Superior temporal gyrus (tissue), 1 donor: ENCODE results near the gene GAS7.

Source experiments
- DNase-seq: peaks from one replicate; pipeline ENCODE4 v3.0.0-alpha.2; 2016; ENCODE audit errors: extremely low spot score

The GAS7 gene

DNA sequence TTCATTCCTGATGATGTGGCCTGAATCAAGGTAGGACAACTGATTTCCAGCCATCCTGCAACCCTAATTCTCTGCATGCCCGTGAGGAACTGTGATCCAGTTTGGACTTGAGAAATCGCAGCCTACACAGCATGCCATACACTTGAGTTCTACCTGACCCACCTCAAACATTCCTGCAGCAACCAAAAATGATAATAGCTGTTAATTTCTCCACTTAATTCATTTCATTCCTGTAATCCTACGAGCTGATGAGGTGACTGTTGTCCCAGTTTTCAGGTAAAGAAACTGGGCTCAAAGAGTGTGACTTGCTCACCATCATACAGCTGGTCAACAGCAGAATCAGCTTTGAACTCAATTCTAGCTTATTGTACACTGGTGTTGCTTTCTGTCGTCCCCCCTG lies 2.2 kb upstream of the GAS7 start:
- no peak for DNase-seq

DNA sequence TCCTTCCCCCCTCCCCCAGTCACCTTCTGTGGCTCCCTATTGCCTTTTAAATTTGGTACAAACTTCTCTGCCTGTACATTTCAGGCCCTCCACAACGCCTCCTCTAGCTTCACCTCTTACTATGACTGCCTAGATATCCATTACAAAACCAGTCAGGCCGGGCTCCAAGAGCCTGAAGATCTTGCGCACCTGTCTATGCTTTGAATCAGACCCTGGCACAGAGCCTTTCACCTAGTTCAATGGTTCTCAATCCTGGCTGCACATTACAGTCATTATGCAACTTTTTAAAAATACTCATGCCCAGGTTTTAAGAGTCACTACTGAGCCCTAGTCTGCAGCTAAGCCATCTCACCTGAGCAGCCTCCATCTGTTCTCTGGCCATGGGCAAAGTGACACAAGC lies 1.6 kb upstream of the GAS7 start:
- no peak for DNase-seq

DNA sequence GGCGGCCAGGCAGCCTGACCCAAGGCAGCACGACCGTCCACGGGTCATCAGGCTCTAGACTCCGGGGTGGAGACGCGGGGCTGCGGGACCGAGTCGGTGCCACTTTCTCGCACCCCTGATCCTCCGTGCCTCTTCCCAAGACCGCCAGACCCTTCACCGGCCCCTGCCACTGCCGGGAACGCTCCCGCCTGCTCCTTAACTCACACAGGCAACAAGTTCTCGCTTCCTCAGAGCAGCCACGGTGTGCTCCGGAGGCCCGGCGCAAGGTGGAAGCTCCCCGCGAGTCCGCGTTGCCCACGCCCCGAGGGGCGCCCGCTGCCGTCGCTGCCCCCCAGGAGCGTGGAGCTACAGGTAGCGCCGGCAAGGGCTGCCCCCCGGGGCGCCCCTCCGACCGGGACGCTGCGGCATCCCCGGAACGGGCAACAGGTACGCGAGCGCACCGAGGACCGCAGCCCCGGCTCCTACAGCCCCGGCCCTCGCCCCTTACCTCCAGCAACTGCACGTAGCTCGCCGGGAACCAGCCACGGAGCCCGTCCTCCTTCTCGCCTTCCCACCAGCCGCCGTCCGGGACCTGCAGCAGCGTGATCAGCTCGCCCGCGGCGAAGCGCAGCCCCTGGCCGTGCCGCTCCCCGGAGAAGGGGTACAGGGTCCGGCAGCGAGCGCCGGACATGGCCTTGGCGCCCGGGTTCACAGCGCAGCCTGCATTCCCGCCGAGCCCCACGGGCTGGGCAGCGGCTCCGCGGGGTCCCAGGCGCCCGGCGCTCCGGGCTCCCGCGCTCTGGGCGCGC lies 491 bp downstream of the GAS7 start:
- no peak for DNase-seq

DNA sequence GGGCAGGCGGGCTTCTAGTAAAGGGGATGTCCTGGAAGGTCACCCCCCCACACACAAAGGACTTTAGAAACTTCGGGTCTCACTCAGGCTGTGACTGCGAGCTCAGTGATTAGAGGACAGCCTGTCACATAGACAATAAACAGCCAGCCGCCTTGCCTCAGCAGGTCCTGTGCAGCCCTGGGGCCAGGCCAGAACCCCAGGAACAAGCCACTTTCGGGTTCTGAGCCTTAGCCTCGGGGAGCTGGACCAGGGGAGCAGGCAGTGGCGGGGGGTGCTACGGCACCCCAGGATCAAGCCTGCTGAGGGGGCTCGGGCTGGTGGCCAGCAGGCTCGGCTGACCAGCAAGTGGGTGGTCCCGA lies 1.1 kb downstream of the GAS7 start:
- DNase-seq, result no peak

DNA sequence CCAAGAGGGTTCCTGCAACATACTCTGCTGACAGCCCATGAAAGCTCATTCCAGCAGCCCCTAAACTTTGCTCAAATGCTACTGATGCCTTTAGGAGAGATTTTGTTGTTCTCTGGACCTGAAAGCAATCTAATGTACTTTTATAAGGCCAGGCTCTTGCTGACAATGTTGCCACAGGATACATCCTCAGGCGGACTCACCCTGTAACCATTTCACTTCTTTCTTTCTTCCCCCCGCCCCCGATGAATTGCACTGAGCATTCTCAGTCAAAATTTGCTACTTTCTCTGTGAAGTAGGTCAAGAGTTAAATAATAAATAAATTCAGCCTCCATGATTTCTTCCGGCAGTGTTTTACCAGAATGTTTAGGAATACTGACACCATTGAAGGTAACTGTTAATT lies 1.5 kb downstream of the GAS7 start:
- DNase-seq, result no peak

DNA sequence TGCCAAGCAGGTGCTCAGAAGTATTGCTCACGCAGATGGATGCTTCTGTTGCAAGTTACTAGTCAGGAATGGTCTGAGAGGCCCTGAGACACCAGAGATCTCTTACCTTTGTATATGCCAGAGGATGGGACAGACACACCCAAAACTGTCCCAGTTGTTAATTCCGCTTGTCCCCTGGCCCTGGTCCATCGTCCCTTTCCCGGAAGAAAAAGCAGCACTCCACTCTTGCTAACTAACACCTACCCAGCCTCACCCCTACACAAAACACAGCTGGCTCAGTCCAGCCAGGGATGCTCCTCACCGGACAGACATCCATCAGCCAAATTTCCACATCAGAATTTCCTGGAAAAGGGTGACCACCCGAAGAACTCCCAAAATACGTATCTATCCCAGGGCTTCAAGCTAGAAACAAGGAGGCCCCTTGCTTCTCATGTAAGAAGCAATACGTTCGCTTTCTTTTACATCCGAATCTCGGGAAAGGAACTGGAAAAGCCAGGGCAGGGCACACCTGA lies 2.0 kb downstream of the GAS7 start:
- no peak for DNase-seq

DNA sequence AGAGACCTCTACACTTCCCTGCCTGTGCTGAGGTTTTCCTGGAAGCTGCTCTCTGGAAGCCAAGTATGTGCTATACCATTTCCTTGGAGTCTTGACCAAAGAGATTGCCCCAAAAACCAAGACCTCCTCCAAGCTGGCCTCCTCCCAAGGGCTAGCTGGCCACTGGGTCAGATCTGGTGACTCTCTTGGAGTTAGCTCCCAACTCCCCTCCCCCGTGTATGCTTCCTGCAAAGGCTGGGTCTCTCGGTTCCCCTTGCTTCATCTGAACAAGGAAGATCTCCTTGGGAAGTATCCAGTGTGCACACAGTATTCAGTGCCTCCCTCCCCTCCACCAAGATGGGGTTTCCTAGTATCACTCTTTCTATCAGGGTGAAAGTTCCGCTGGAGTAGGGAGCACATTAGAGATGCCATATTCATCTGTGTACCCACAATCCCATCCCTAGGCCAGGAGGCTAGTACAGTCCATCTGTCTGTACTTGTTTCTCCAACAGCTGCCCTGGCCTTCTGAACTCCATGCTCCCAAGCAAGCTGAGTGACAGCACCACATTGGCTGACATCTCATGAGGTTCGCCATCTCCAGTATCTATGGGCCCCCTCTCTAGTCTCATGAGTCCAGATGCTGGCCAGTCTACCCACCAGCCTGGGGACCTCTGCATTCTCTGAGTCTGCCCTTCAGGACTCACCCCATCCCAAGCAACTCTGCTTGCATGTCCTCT lies 3.2 kb downstream of the GAS7 start:
- DNase-seq, result no peak

DNA sequence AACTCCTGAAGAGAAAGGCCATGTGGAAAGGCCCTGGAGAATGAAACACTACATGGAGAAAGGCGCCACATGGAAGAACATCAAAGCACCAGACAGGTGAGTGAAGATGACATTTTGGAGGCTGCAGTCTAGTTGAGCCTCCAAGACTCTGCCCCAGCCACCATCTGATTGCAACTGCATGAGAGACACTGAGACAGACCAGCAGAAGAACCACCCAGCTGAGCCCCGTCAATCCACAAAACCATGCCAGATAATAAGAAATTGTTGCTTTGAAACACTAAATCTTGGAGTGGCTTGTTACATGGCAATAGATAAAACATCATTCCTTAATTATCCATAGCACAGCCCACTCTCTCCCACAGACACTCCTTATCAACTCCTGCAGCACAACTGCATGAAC lies 4.8 kb downstream of the GAS7 start:
- no peak for DNase-seq

DNA sequence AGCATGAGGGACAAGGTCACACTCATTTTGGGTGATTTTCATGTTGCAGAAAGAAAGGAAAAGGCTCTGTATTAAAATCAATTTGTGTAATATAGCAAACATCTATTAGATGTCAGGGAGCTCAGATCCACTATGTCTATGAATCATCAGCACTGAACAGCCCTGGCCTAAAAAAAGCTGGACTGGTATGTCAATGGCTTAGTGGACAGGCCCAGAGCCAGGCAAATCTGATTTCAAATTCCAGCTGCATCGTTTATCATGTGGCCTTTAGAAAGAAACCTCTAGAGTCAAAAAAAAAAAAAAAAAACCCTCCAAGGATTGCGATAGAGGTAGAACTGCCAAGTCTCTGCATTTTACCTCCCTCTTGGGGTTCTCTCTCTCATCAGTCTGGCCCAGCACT lies 5.4 kb downstream of the GAS7 start:
- DNase-seq, result no peak

DNA sequence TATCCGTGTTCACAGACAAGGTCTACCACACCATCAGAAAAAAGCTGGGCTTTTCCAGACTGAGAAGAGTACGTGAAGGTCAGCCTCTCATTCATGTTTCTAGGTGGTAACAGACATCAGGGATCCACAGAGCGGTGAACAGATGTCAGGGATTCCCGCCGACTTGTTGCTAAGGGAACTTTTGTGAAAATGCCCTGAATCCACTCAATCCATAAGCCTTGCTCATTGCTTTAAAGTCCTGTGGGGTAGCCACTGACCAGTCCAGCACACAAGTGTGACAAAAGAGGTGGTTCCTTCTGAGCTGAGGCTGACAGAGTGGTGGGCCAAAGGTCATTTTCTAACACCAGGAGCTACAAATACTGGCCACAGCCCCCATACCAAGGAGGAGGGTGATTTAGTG lies 5.9 kb downstream of the GAS7 start:
- DNase-seq, result no peak

DNA sequence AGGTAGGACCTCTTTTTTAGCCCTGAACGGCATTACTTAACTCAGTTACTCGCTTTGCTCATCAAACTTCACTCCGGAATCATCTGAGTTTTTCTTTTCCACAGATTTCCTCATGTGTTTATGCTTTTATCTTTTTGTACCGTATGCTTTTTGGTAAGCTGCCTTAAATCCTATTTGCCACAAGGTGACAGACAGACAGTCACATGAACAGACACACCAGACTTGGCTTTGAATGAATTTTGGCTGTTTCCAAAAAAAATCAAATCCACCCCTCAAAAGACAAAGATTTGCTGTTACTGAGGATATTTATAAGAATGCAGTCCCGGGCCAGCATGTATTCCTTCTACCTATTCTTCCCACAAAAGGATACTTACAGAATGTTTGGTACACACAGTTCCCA lies 10.9 kb downstream of the GAS7 start:
- DNase-seq, result no peak

DNA sequence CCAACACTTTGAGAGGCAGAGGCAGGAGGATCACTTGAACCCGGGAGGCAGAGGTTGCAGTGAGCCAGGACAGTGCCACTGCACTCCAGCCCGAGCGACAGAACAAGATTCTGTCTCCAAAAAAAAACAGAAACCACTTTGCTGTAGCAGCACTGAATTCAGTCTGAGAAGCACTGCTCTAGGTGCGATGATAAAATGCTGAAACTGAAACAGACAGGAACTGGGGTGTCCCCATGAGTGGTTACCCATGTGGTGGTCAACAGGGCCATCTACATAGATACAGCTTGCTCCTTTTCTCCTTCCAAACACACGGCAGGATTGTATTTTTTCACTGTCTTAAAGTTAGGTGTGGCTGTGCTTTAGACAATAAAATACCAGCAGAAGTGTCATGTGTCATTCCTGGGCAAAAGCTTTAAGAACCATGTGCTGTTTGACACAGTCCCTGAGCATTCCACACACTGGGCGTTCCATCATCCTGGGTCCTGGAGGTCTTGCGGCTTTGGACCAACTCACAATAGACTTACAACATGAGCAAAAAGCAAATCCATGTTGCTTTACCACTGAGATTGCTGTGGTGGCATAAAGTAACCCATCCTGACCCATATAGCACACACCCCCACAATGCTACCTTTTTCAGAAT lies 11.5 kb downstream of the GAS7 start:
- DNase-seq, result no peak

DNA sequence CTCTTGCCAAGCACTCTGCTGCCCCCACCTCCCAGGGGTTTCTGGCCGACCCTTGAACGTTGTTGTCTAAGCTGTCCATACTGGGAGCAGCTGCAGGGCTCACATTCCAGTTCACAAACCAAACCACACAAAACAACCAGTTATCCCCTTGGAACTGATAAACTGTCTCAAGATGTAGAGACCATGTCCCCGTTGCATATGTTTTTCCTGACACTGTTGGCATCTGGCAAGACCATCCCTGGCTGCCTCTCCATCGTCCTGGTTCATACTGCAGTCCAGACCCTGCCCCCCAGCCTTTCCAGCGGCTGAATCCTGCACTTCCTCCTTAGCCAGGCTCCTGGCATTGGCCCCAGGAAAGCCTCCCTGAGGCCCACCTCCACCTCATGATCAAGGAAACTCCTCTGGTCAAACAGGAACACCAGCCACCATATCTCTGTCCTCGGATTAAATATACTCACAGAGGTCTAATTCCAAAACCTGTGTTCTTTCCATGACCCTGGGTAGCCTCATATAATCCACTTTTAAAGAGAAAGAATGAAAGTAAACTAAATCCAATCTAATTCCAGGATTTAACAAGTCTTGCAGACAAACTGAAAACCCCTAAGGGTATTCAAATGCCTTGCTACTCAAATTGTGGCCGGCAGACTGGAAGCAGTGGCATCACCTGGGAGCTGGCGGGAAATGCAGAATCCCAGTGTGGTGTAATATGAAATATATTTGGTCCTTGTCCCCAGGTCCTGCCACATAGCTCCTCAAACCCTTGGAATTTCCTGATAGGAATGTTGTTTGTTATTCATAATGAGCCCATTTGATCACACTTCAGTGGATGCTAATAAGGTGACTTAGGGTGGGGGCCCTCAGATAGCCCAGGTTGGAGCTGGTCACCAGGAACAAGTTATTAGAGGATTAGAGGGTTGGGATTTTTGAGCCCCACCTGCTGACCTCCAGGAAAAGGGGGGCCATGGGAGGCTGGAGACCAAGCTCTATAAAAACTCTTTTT lies 14.2 kb downstream of the GAS7 start:
- no peak for DNase-seq

DNA sequence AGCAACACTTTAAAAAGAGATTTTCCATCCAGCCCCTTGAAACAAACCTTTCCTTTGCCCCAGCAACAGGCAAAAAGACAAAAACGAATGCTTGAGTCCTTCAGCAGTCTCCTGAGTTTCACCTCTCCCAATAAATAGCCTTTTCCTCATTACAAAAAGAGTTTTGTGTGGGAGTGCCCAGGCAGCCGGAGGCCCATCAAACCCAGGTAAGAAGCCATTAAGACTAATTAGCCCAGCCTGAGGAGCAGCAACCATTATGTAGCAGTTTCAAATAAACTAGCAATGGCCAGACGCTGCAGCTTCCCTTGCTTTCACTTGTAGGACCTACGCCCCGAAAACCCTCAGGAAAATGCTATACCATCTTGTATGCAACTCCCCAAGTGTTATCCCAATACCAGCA lies 15.6 kb downstream of the GAS7 start:
- DNase-seq, result no peak

DNA sequence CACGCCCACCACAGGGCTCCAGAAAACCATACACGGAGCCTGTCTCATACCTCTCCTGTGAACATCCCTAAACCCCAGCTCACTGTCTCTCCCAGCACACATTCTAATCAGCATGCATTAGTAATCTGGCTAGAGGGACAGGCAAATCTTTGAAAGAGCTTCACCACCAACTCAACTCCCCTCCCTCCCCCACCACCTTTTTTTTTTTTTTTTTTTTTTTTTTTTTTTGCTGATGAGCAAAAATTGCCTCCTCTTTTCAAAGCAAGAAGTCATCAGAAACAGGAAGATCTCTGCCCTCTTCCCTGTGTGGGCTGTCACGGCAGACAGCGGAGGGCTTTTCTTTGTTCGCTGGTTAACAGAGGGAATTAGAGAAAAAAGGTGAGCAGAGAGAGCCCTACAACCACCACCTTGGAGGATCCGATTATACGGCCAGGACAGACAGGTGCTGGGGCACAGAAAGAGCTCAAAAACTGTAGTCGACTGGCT lies 19.9 kb downstream of the GAS7 start:
- DNase-seq, result no peak

DNA sequence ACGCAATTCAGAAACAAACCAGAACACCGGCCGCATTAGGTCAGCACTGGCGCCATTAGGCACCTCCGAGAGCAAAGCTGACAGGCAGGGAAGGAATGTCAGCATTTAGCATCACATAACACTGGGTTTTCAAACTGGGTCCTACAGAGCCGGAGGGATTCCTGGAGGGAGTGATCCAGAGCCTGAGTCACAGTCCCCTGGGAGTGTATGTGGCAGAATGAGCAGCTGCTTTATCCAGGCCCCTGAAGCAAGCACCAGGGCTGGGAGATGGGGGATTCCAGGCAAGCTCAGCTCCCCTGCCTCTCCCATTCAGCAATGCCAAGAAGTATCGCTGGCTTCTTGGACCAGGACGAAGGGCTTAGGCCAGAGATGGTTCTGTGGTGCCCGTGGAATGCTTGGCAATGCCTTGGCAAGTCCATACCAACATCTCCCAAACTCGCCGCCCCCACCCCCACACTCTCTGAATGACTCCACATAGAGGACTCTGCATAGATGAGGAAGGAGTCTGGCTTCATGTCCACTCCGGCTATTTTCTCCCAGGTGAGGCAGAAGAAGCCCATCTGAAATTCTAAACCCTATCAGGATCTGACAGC lies 20.4 kb downstream of the GAS7 start:
- DNase-seq, result no peak

DNA sequence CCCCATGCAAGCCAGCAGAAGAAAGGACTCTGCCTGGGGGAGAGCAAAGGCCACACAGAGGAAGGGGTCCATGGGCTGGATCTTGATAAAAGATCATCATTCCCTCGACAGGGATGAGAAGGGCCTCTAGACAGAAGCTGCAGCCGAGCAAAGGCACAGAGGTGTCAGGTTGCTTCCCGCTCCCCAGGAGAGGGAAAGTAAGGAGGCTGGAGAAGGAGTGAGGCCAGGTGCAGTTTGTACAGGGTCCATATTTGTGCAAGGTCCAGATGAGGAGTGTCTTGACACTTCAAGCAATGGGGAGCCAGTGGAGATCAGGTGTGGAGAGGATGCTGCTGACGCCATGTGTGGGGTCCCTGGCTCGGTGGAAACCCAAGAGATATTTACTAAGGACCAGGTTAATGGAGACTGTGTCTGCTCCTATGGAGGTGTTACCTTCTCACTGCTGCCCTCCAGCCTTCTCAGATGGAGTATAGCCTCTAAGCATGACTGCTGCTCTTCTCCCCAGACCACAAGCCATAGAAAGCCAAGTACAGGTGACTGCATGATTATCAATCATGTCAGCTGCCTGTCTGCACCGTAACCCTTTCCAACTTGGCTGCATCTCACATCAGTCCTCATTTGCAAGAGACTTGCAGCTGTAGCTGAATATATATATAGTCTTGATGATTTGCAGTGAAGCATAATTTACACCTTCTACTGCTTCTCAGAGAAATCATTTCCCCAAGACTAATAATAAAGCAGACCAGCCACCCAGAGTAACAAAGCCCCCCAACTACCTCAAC lies 21.1 kb downstream of the GAS7 start:
- no peak for DNase-seq

DNA sequence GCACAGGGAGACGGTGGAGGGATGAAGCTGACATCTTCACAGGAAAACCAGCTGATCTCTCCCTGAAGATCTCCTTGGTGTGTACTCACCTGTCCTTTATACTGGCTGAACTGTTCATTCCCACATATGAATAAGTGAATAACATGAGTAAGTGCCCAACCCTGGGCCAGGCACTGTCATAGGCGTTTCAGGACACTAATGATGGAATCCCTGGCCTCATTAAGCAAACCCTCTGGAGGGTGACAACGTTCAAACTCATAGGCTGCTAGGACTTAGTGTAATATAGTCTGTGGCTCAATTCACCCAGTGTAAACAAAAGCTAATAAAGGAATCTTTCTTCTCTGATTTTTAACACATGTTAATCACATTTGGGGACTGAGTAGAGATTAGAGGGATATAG lies 24.5 kb downstream of the GAS7 start:
- no peak for DNase-seq

DNA sequence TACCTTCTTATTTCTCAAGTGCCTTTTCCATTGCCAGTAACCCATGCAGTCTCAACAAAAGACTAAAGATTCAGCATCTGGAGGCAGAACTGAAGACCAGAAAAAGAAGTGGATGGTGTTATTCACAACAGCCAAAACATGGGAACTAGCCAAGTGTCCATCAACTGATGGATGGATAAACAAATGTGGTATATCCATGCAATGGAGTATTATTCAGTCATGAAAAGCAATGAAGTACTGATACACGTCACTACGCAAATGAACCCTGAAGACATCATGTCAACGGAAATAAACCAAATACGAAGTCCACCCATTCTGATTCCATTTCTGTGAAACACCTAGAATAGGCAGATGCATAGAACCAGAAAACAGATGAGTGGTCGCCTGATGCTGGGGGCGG lies 25.6 kb downstream of the GAS7 start:
- DNase-seq, result no peak

DNA sequence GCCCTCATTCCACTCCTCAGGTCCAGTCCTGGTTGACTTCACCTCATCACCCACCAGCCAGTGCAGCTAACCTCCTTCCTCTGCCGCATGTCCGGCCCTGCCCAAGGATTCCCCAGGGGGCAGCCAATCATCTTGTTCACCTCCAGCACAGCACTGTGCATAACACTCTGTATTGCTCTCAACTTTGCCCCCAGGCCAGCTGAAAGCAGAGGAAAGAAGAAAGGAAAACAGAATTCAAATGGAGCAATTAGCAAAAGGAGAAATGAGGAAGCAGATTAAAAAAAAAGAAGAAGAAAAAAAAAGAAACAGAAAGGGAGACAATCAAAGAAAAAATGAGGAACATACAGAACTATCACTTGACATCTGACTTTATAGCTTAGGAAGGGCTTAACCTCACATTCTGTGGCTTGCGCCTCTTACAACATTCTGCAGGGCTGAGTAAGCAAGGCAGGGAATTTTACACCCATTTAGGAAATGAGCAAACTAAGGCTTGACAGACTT lies 26.1 kb downstream of the GAS7 start:
- DNase-seq, result no peak
